Neural cell (in vitro differentiated cells): Measurements from ENCODE around the gene EFCAB6. TPM values are rescaled to one million over a fixed set of nuclear protein-coding genes. Genes with fewer than 3 reads are reported as not detected.

Experiments used
- H2AFZ ChIP-seq: fragments of 200-600, 300-800 bp; sonication (generic), shearing (Covaris generic); 2 replicates; pipeline ENCODE4 v1.6.0; 2014; ENCODE audit warnings: low read depth, mild to moderate bottlenecking, antibody characterized with exemption, low read length, moderate library complexity
- H3F3A ChIP-seq: fragments of 200-600 bp; shearing (Covaris generic); 2 replicates; pipeline ENCODE4 v1.6.1; 2016; ENCODE audit warnings: mild to moderate bottlenecking, moderate library complexity, mixed read lengths, antibody characterized with exemption, low read length; ENCODE audit not compliant: insufficient read depth, poor library complexity, severe bottlenecking
- H3K27ac ChIP-seq: fragments of 200-600, 300-800 bp; sonication (generic), shearing (Covaris generic); 2 replicates; pipeline ENCODE4 v1.5.1; 2014; ENCODE audit warnings: mild to moderate bottlenecking, low read length, moderate library complexity
- H3K27me3 ChIP-seq: fragments of 300-800, 200-600 bp; sonication (generic), shearing (Covaris generic); 2 replicates; pipeline ENCODE4 v1.6.0; 2014; ENCODE audit warnings: mild to moderate bottlenecking, low read depth, low read length, moderate library complexity; ENCODE audit not compliant: insufficient read depth
- H3K36me3 ChIP-seq: fragments of 300-800, 200-600 bp; sonication (generic), shearing (Covaris generic); 2 replicates; pipeline ENCODE4 v1.5.1; 2014; ENCODE audit warnings: mild to moderate bottlenecking, antibody characterized with exemption, low read length, moderate library complexity; ENCODE audit not compliant: insufficient read depth
- H3K4me2 ChIP-seq: fragments of 300-800, 200-600 bp; sonication (generic), shearing (Covaris generic); 2 replicates; pipeline ENCODE4 v1.6.0; 2014; ENCODE audit warnings: mild to moderate bottlenecking, low read length
- H3K4me3 ChIP-seq: fragments of 300-800, 200-600 bp; sonication (generic), shearing (Covaris generic); 2 replicates; pipeline ENCODE4 v1.5.1; 2014; ENCODE audit warnings: mild to moderate bottlenecking, low read length, moderate library complexity
- H3K79me2 ChIP-seq: fragments of 200-600 bp; shearing (Covaris generic); replicated peaks from 2 replicates; pipeline ENCODE4 v1.6.0; 2014; ENCODE audit warnings: mild to moderate bottlenecking, low read length, moderate library complexity; ENCODE audit not compliant: insufficient read depth
- H3K9ac ChIP-seq: fragments of 300-800, 200-600 bp; sonication (generic), shearing (Covaris generic); 2 replicates; pipeline ENCODE4 v1.6.1; 2016; ENCODE audit warnings: mild to moderate bottlenecking, low read length, mixed read lengths
- H3K9me2 ChIP-seq: fragments of 200-600 bp; shearing (Covaris generic); 2 replicates; pipeline ENCODE4 v1.6.1; 2016; ENCODE audit warnings: mild to moderate bottlenecking, low read length, mixed read lengths; ENCODE audit not compliant: insufficient read depth
- H3K9me3 ChIP-seq: fragments of 200-600, 300-800 bp; sonication (generic), shearing (Covaris generic); 2 replicates; pipeline ENCODE4 v1.6.1; 2016; ENCODE audit warnings: mild to moderate bottlenecking, mixed run types, low read length, moderate library complexity, mixed read lengths
- H4K20me1 ChIP-seq: fragments of 200-600 bp; shearing (Covaris generic); 2 replicates; pipeline ENCODE4 v1.6.1; 2016; ENCODE audit warnings: mild to moderate bottlenecking, mixed run types; ENCODE audit not compliant: insufficient read depth
- CTCF ChIP-seq: fragments of 450-650 bp; IDR thresholded peaks from 2 replicates; pipeline ENCODE4 v1.5.1; 2014; ENCODE audit warnings: antibody characterized with exemption, mild to moderate bottlenecking, moderate library complexity; ENCODE audit not compliant: poor library complexity, severe bottlenecking
- EP300 ChIP-seq: fragments of 450-650 bp; conservative IDR thresholded peaks from 2 replicates; pipeline ENCODE4 v1.6.1; 2014; ENCODE audit warnings: antibody characterized with exemption, mild to moderate bottlenecking, moderate library complexity; ENCODE audit not compliant: poor library complexity, severe bottlenecking
- EZH2 ChIP-seq: fragments of 200-600, 300-800 bp; shearing (Covaris generic), sonication (generic); IDR thresholded peaks from 2 replicates; pipeline ENCODE4 v1.6.1; 2014; ENCODE audit warnings: antibody characterized with exemption, low read length, borderline replicate concordance, mild to moderate bottlenecking; ENCODE audit not compliant: insufficient read depth, poor library complexity, severe bottlenecking
- MXI1 ChIP-seq: fragments of 450-650 bp; conservative IDR thresholded peaks from 2 replicates; pipeline ENCODE4 v1.6.1; 2014; ENCODE audit warnings: antibody characterized with exemption, mild to moderate bottlenecking; ENCODE audit not compliant: poor library complexity, severe bottlenecking
- POLR2AphosphoS5 ChIP-seq: IDR thresholded peaks from 2 replicates; pipeline ENCODE4 v1.6.1; 2012
- RAD21 ChIP-seq: fragments of 450-650 bp; conservative IDR thresholded peaks from 2 replicates; pipeline ENCODE4 v1.6.1; 2014; ENCODE audit warnings: antibody characterized with exemption, mild to moderate bottlenecking, moderate library complexity
- REST ChIP-seq: IDR thresholded peaks from 2 replicates; pipeline ENCODE4 v1.6.1; 2012; ENCODE audit warnings: borderline replicate concordance
- SMC3 ChIP-seq: fragments of 450-650 bp; conservative IDR thresholded peaks from 2 replicates; pipeline ENCODE4 v1.6.1; 2014; ENCODE audit warnings: antibody characterized with exemption, mild to moderate bottlenecking, moderate library complexity; ENCODE audit not compliant: poor library complexity
- TAF1 ChIP-seq: IDR thresholded peaks from 2 replicates; pipeline ENCODE4 v1.6.1; 2012; ENCODE audit warnings: low read depth
- polyA plus RNA-seq: library from polyadenylated mRNA; depleted of rRNA; stranded (reverse); fragments of >200 nt; gene quantifications from 2 replicates; pipeline ENCODE4 v1.2.3, GENCODE V29; 2014

EFCAB6 gene
- polyA plus RNA-seq, 1 donor from 2014 or later, result 1.4 TPM

GRCh38 chr22:43858156-43858895 lies 46.2 kb upstream of the EFCAB6 start:
- TF ChIP-seq EZH2, result no peak
- TF ChIP-seq POLR2AphosphoS5, result no peak
- no peak for TF ChIP-seq EP300
- TF ChIP-seq MXI1, result no peak
- no peak for TF ChIP-seq CTCF
- no peak for TF ChIP-seq REST
- TF ChIP-seq TAF1, result no peak
- TF ChIP-seq RAD21, result no peak
- TF ChIP-seq SMC3, result no peak
- no peak overlapping the region for H3K4me3 ChIP-seq

GRCh38 chr22:43857367-43857766 lies 45.3 kb upstream of the EFCAB6 start:
- no peak overlapping the region for H3K27ac ChIP-seq
- no peaks in the 10 kb centered on the region for H3K27me3 ChIP-seq
- peaks cover 14% of the 10 kb centered on the region for H3K79me2 ChIP-seq
- no peak overlapping the region for H3K4me2 ChIP-seq
- no peaks in the 10 kb centered on the region for H3K9me3 ChIP-seq
- no peak overlapping the region for H2AFZ ChIP-seq
- no peaks in the 10 kb centered on the region for H4K20me1 ChIP-seq
- TF ChIP-seq CTCF, result no peak
- no peak for TF ChIP-seq SMC3
- no peak for TF ChIP-seq EZH2
- no peak for TF ChIP-seq MXI1
- TF ChIP-seq EP300, result no peak
- TF ChIP-seq REST, result no peak
- no peak for TF ChIP-seq RAD21
- no peak for TF ChIP-seq POLR2AphosphoS5
- no peak for TF ChIP-seq TAF1
- H3K9me2 ChIP-seq, result no peaks in the 10 kb centered on the region
- no peaks in the 10 kb centered on the region for H3F3A ChIP-seq
- no peak overlapping the region for H3K4me3 ChIP-seq
- no peaks in the 10 kb centered on the region for H3K36me3 ChIP-seq
- no peak overlapping the region for H3K9ac ChIP-seq

More at GRCh38 chr22:43858156-43858895, 46.2 kb upstream of the EFCAB6 start:
- H3K36me3 ChIP-seq, result no peaks in the 10 kb centered on the region
- H3K4me2 ChIP-seq, result no peak overlapping the region
- no peak overlapping the region for H3K27ac ChIP-seq
- no peaks in the 10 kb centered on the region for H3K9me2 ChIP-seq
- no peaks in the 10 kb centered on the region for H4K20me1 ChIP-seq
- H3K27me3 ChIP-seq, result no peaks in the 10 kb centered on the region
- no peak overlapping the region for H2AFZ ChIP-seq
- H3K79me2 ChIP-seq, result peaks cover 14% of the 10 kb centered on the region
- H3F3A ChIP-seq, result no peaks in the 10 kb centered on the region
- no peaks in the 10 kb centered on the region for H3K9me3 ChIP-seq
- H3K9ac ChIP-seq, result no peak overlapping the region
